HCT116 (cell line): ENCODE measurements around the gene SYNDIG1. TPM values are rescaled to one million over a fixed set of nuclear protein-coding genes. Genes with fewer than 3 reads are reported as not detected.

Experiments
- ATAC-seq: fragments of 200-7000 bp; cut with Tn5 transposase; 2 replicates; pipeline ENCODE4 v1.9.1; 2020; ENCODE audit warnings: mild to moderate bottlenecking, moderate library complexity
- BruUV-seq: library from RNA; stranded (reverse); fragments of 400-500 nt; replicated peaks from 2 replicates; lab custom pipeline; 2021; lab: Mats Ljungman, UMichigan
- CTCF ChIA-PET: fragments of 300-600 bp; sonication (Branson Sonifier 250); formaldehyde crosslinking; loops from one replicate; lab custom pipeline; 2021; ENCODE audit warnings: antibody characterized with exemption; lab: Charles Lee
- POLR2A ChIA-PET: fragments of 300-600, 350-600 bp; sonication (Branson Sonifier 250); formaldehyde crosslinking; loops from one replicate; lab custom pipeline; 2021; ENCODE audit warnings: antibody characterized with exemption; lab: Charles Lee
- RAD21 ChIA-PET, 2 experiments: fragments of 300-600 bp; sonication (Branson Sonifier 250); formaldehyde crosslinking; loops; one replicate each; lab custom pipeline; 2023; ENCODE audit warnings: low total read pairs in 2 of 2; ENCODE audit not compliant: uncharacterized antibody in 2 of 2, unreplicated experiment in 2 of 2, low non-redundant PET in 1 of 2; lab: Charles Lee
- DNase-seq: peaks from one replicate; pipeline ENCODE4 v3.0.0-alpha.2; 2010; ENCODE audit warnings: low read depth, low spot score
- H2AFZ ChIP-seq: fragments of 200-600 bp; shearing (Covaris generic), sonication (generic); 2 replicates; pipeline ENCODE4 v1.6.1; 2017; ENCODE audit warnings: low read depth, mixed run types, mixed read lengths, antibody characterized with exemption, low read length; ENCODE audit not compliant: poor library complexity, severe bottlenecking
- H3K27ac ChIP-seq: 2 replicates; pipeline ENCODE4 v1.5.1; 2012; ENCODE audit warnings: low read depth, low read length
- H3K27me3 ChIP-seq: fragments of 200-600 bp; sonication (generic); 2 replicates; pipeline ENCODE4 v1.6.1; 2016; ENCODE audit warnings: mixed run types, low read length, mixed read lengths; ENCODE audit not compliant: insufficient read depth
- H3K36me3 ChIP-seq, 2 experiments: fragments of 200-500 bp in 1 of 2; fragments of 200-600 bp in 1 of 2; sonication (Bioruptor generic) in 1 of 2; sonication (generic) in 1 of 2; 2 replicates each; pipeline versions ENCODE4 v1.5.1 to v1.6.1; 2014 to 2016; ENCODE audit warnings: low read length in 2 of 2, inconsistent platforms in 1 of 2, mixed read lengths in 1 of 2, mixed run types in 1 of 2; ENCODE audit not compliant: insufficient read depth in 2 of 2, control insufficient read depth in 1 of 2
- H3K4me1 ChIP-seq, 2 experiments: fragments of 200-600 bp in 1 of 2; sonication (generic) in 1 of 2; 2 replicates each; pipeline versions ENCODE4 v1.5.1 to v1.6.1; 2012 to 2017; ENCODE audit warnings: low read length in 2 of 2, inconsistent platforms in 1 of 2, mild to moderate bottlenecking in 1 of 2, mixed read lengths in 1 of 2, mixed run types in 1 of 2, moderate library complexity in 1 of 2; ENCODE audit not compliant: insufficient read depth in 2 of 2, control insufficient read depth in 1 of 2
- H3K4me2 ChIP-seq: fragments of 200-600 bp; sonication (generic); 2 replicates; pipeline ENCODE4 v1.6.1; 2017; ENCODE audit warnings: mixed run types, low read length, mixed read lengths
- H3K4me3 ChIP-seq, 2 experiments: fragments of 200-600 bp in 1 of 2; sonication (generic) in 1 of 2; replicated peaks in 1 of 2; 2 replicates each; pipeline ENCODE4 v1.5.1; 2011 to 2016; ENCODE audit warnings: low read length in 2 of 2, control low read depth in 1 of 2, low read depth in 1 of 2, mild to moderate bottlenecking in 1 of 2, mixed read lengths in 1 of 2, mixed run types in 1 of 2
- H3K79me2 ChIP-seq: fragments of 200-600 bp; sonication (generic); 2 replicates; pipeline ENCODE4 v1.6.1; 2017; ENCODE audit warnings: mild to moderate bottlenecking, mixed run types, low read length, moderate library complexity, mixed read lengths; ENCODE audit not compliant: insufficient read depth
- H3K9ac ChIP-seq: fragments of 200-600 bp; sonication (generic); 2 replicates; pipeline ENCODE4 v1.6.1; 2016; ENCODE audit warnings: low read length, mixed read lengths
- H3K9me2 ChIP-seq: fragments of 200-600 bp; sonication (generic), shearing (Covaris generic); 2 replicates; pipeline ENCODE4 v1.6.1; 2017; ENCODE audit warnings: mixed run types, mild to moderate bottlenecking, moderate library complexity; ENCODE audit not compliant: insufficient read depth
- H3K9me3 ChIP-seq, 2 experiments: fragments of 200-500 bp in 1 of 2; fragments of 200-600 bp in 1 of 2; sonication (Bioruptor generic) in 1 of 2; sonication (generic) in 1 of 2; 2 replicates each; pipeline ENCODE4 v1.6.1; 2014 to 2017; ENCODE audit warnings: low read length in 2 of 2, mixed read lengths in 2 of 2, inconsistent platforms in 1 of 2, low read depth in 1 of 2, mild to moderate bottlenecking in 1 of 2, mixed run types in 1 of 2, moderate library complexity in 1 of 2; ENCODE audit not compliant: control insufficient read depth in 1 of 2, insufficient read depth in 1 of 2
- H4K20me1 ChIP-seq: fragments of 200-600 bp; sonication (generic), shearing (Covaris generic); 2 replicates; pipeline ENCODE4 v1.6.1; 2017; ENCODE audit warnings: mixed run types, mild to moderate bottlenecking, moderate library complexity; ENCODE audit not compliant: insufficient read depth
- ATF3 ChIP-seq: IDR thresholded peaks from 2 replicates; pipeline ENCODE4 v1.6.1; 2012
- CBX3 ChIP-seq: IDR thresholded peaks from 2 replicates; pipeline ENCODE4 v1.6.1; 2012; ENCODE audit warnings: low read depth
- FOSL1 ChIP-seq: IDR thresholded peaks from 2 replicates; pipeline ENCODE4 v1.6.1; 2012; ENCODE audit warnings: low read depth
- POLR2A ChIP-seq: IDR thresholded peaks from 2 replicates; pipeline ENCODE4 v1.7.0; 2011; ENCODE audit warnings: borderline replicate concordance; ENCODE audit not compliant: insufficient read depth, insufficient read length; ENCODE audit errors: extremely low read depth
- POLR2AphosphoS5 ChIP-seq: IDR thresholded peaks from 2 replicates; pipeline ENCODE4 v1.6.1; 2011; ENCODE audit warnings: mild to moderate bottlenecking, low read depth, low read length, moderate library complexity
- RAD21 ChIP-seq: IDR thresholded peaks from 2 replicates; pipeline ENCODE4 v1.6.1; 2012; ENCODE audit warnings: low read depth, mild to moderate bottlenecking
- SIN3A ChIP-seq: IDR thresholded peaks from 2 replicates; pipeline ENCODE4 v1.6.1; 2012; ENCODE audit warnings: low read depth
- TCF7L2 ChIP-seq: IDR thresholded peaks from 2 replicates; pipeline ENCODE4 v1.7.0; 2011; ENCODE audit warnings: borderline replicate concordance, inconsistent platforms; ENCODE audit not compliant: insufficient read depth, insufficient read length; ENCODE audit errors: extremely low read depth
- YY1 ChIP-seq: IDR thresholded peaks from 2 replicates; pipeline ENCODE4 v1.6.1; 2011; ENCODE audit warnings: low read length, low read depth, moderate library complexity, mild to moderate bottlenecking; ENCODE audit not compliant: insufficient replicate concordance; ENCODE audit errors: extremely low read depth
- intact Hi-C: fragments of 100-400 bp; cut with micrococcal nuclease; formaldehyde crosslinking; loops from 2 replicates; pipeline ENCODE4 v1.10.0; 2022
- total RNA-seq: library from RNA; stranded (reverse); gene quantifications from one replicate; pipeline ENCODE4 v1.2.1, GENCODE V29; 2021; ENCODE audit not compliant: unreplicated experiment
- TF ChIP-seq, protein P1 (sequence below), 3 experiments: fragments of 200-600 bp in 1 of 3; sonication (generic) in 1 of 3; IDR thresholded peaks in 2 of 3; conservative IDR thresholded peaks in 1 of 3; 2 replicates each; pipeline ENCODE4 v1.5.1; 2012 to 2017; ENCODE audit warnings: low read depth in 2 of 3, low read length in 2 of 3, antibody characterized with exemption in 1 of 3, borderline replicate concordance in 1 of 3, control low read depth in 1 of 3, mild to moderate bottlenecking in 1 of 3, mixed read lengths in 1 of 3, mixed run types in 1 of 3, moderate library complexity in 1 of 3; ENCODE audit not compliant: insufficient read depth in 1 of 3
- TF ChIP-seq, protein P2 (sequence below): IDR thresholded peaks from 2 replicates; pipeline ENCODE4 v1.6.1; 2012

The SYNDIG1 gene
- total RNA-seq, 1 experiment from 2014 or later: not detected

DNA sequence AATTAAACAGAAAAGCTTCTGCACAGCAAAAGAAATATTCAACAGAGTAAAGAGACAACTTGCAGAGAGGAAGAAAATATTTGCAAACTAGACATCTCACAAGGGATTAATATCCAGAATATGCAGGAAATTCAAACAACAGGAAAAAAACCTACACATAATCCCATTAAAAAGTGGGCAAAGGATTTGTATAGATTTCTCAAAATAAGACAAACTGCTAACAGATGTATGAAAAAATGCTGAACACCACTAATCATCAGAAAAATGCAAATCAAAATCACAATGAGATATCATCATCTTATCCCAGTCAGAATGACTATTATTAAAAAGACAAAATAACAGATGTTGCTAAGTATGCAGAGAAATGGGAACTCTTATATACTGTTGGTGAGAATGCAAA, 129.6 kb downstream of the SYNDIG1 start (continued):
- TF ChIP-seq POLR2A (no peak), POLR2AphosphoS5 (no peak), TCF7L2 (no peak), RAD21 (no peak)

- POLR2A ChIA-PET: no interaction called here
- CTCF ChIA-PET: no interaction called here
- Histone ChIP-seq H3K79me2 (no peaks in the 10 kb centered on the region), H3K4me1 (no peaks in the 10 kb centered on the region), H3K9me2 (no peaks in the 10 kb centered on the region), H4K20me1 (no peaks in the 10 kb centered on the region), H3K9me3 (no peaks in the 10 kb centered on the region; a peak in 2 of 4 replicates), H3K4me2 (no peak overlapping the region), H3K27ac (no peak overlapping the region), H3K36me3 (no peaks in the 10 kb centered on the region), H2AFZ (no peak overlapping the region), H3K4me3 (no peak overlapping the region), H3K9ac (no peak overlapping the region), H3K27me3 (peaks cover 29% of the 10 kb centered on the region; the same call in 1 of the 2 replicates)
- no TSS peak for BruUV-seq
- DNase-seq (no peak), ATAC-seq (no peak)
- RAD21 ChIA-PET: no interaction called here
- intact Hi-C loops: no loop called here
- TF ChIP-seq ATF3 (no peak), CBX3 (no peak), YY1 (no peak), SIN3A (no peak), FOSL1 (no peak)
- TF ChIP-seq, protein P1, sequence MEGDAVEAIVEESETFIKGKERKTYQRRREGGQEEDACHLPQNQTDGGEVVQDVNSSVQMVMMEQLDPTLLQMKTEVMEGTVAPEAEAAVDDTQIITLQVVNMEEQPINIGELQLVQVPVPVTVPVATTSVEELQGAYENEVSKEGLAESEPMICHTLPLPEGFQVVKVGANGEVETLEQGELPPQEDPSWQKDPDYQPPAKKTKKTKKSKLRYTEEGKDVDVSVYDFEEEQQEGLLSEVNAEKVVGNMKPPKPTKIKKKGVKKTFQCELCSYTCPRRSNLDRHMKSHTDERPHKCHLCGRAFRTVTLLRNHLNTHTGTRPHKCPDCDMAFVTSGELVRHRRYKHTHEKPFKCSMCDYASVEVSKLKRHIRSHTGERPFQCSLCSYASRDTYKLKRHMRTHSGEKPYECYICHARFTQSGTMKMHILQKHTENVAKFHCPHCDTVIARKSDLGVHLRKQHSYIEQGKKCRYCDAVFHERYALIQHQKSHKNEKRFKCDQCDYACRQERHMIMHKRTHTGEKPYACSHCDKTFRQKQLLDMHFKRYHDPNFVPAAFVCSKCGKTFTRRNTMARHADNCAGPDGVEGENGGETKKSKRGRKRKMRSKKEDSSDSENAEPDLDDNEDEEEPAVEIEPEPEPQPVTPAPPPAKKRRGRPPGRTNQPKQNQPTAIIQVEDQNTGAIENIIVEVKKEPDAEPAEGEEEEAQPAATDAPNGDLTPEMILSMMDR (IDR thresholded peaks at IDR 0.05 in 2 of 3, conservative IDR thresholded peaks at IDR 0.05 in 1 of 3; ENCODE audit: borderline replicate concordance in 1 of 3, insufficient read depth in 1 of 3, low read depth in 2 of 3, low read length in 2 of 3): peak in 1 of 3 experiments; percentile 26; a peak in 1 of 6 replicates
- TF ChIP-seq, protein P2, sequence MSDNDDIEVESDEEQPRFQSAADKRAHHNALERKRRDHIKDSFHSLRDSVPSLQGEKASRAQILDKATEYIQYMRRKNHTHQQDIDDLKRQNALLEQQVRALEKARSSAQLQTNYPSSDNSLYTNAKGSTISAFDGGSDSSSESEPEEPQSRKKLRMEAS: no peak
Measured at GRCh38 chr20:24600012-24600411, 130.6 kb downstream of the SYNDIG1 start.
